Colonic mucosa (tissue), 4 donors: ENCODE data around the gene ITGA1. TPM values are rescaled to one million over a fixed set of nuclear protein-coding genes. Genes with fewer than 3 reads are reported as not detected.

Source experiments
- DNase-seq: peaks from one replicate; pipeline ENCODE4 v3.0.0-alpha.2; 2020
- H3K27ac ChIP-seq: fragments of 200-600 bp; one replicate; pipeline ENCODE4 v1.8.0; 2021
- H3K27me3 ChIP-seq: fragments of 200-600 bp; one replicate; pipeline ENCODE4 v1.8.0; 2021
- H3K36me3 ChIP-seq: fragments of 200-600 bp; one replicate; pipeline ENCODE4 v1.8.0; 2021
- H3K4me1 ChIP-seq: fragments of 200-600 bp; one replicate; pipeline ENCODE4 v1.8.0; 2021; ENCODE audit warnings: mild to moderate bottlenecking
- H3K4me3 ChIP-seq: fragments of 200-600 bp; one replicate; pipeline ENCODE4 v1.8.0; 2021
- H3K9ac ChIP-seq, 2 donors: one replicate each; pipeline ENCODE4 v1.7.0; 2013; ENCODE audit warnings: control low read depth in 2 of 2, low read depth in 2 of 2, low read length in 2 of 2
- H3K9me3 ChIP-seq: fragments of 200-600 bp; one replicate; pipeline ENCODE4 v1.8.0; 2021
- CTCF ChIP-seq: fragments of 200-600 bp; IDR thresholded peaks from one replicate; pipeline ENCODE4 v1.8.0; 2022; ENCODE audit warnings: antibody characterized with exemption, mild to moderate bottlenecking
- intact Hi-C: fragments of 100-400 bp; cut with DNase I; formaldehyde crosslinking; loops from one replicate; pipeline ENCODE4 v1.14.1; 2022
- total RNA-seq, 2 donors: library from RNA; stranded (reverse); fragmentation: NEBNext Ultra II Directional in 1 of 2; extraction: Animal tissue kit (Norgen Biotek cat#: 25700) in 1 of 2; gene quantifications; one replicate each; pipeline ENCODE4 v1.2.1, GENCODE V29; 2021
- donor health status: healthy.
- donor health status: DM: no; HTN: no; CAD: no.
- donor health status: DM: no; HTN: no; CAD: no.

ITGA1 gene
- total RNA-seq, 2 donors from 2014 or later, result 19.2 to 52.5 TPM

DNA sequence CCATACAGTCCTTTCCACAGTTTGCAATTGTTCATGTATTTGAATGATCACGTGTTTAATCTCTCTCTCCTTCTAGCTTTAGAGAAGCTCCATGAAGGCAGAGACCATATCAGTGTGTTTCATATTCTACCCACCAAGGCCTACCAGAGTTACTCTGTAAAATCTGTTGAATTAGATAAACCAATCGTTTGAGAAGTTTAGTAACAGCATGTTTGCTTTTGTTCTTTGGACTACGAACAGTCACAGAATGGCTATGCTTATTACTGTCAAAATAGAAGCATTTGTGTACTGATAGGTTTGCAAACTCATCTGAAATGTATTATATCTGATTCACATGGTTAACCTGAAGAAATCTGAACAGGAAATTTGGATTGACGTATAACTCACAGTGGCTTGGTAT is 93.8 kb downstream of the ITGA1 start:
- Histone ChIP-seq H3K4me1 (no peaks in the 10 kb centered on the region), H3K27me3 (no peaks in the 10 kb centered on the region), H3K9ac (no peak overlapping the region), H3K9me3 (no peaks in the 10 kb centered on the region), H3K4me3 (no peak overlapping the region), H3K36me3 (no peaks in the 10 kb centered on the region), H3K27ac (no peak overlapping the region)
- intact Hi-C loops, result no loop called here
- DNase-seq, result no peak
- no peak for TF ChIP-seq CTCF

DNA sequence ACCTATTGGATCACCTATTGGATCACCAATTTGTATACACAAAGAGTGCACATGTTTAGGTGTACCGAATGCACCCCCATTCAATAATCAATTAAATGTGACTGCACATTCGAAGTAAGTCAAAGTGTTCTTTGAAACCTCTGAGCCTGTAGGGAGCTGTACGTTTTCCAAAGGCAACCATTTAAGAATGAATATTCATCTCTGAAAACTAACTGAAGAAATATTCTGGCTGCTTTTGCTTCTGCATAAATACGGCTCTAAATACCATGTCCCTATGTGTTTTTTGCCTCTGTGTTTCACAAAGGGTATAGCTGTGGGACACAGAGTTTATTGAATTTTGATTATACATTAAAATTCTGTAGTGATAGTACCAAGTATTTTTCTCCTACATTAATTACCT is 95.4 kb downstream of the ITGA1 start:
- TF ChIP-seq CTCF, result no peak
- Histone ChIP-seq H3K36me3 (no peaks in the 10 kb centered on the region), H3K4me1 (no peaks in the 10 kb centered on the region)

GRCh38 chr5:52884453-52884852 is 96.7 kb downstream of the ITGA1 start:
- no peak overlapping the region for H3K9ac ChIP-seq
- no peak overlapping the region for H3K27ac ChIP-seq
- H3K4me1 ChIP-seq, result no peaks in the 10 kb centered on the region
- no peaks in the 10 kb centered on the region for H3K9me3 ChIP-seq
- H3K27me3 ChIP-seq, result no peaks in the 10 kb centered on the region
- H3K4me3 ChIP-seq, result no peak overlapping the region
- DNase-seq, result no peak
- H3K36me3 ChIP-seq, result no peaks in the 10 kb centered on the region
- TF ChIP-seq CTCF, result no peak
- intact Hi-C loops, result no loop called here

More for the DNA sequence above, 95.4 kb downstream of the ITGA1 start:
- Histone ChIP-seq H3K27me3 (no peaks in the 10 kb centered on the region), H3K27ac (no peak overlapping the region), H3K4me3 (no peak overlapping the region), H3K9ac (no peak overlapping the region), H3K9me3 (no peaks in the 10 kb centered on the region)
- DNase-seq, result no peak
- intact Hi-C loops, result no loop called here

DNA sequence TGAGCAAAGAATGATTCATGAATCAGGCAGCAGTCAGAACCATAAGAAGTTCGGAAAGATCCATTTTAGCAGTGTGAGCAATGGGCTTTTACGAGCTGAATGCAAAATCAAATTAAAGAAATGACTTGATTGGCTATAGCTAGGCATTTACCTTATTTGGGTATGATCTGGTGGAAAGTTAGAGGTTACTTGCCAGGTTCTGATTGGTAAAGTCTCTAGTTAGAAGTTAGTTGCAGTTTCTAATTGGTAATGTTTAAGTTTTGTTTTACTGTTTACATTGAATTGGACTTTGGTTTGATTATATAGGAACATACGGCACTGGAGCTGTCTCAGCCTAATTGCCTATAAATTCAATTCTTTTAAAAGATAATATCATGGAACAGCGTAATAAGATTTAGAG is 97.9 kb downstream of the ITGA1 start:
- Histone ChIP-seq H3K27me3 (no peaks in the 10 kb centered on the region), H3K36me3 (no peaks in the 10 kb centered on the region), H3K27ac (peak overlapping the region; percentile 53), H3K4me3 (no peak overlapping the region), H3K9ac (no peak overlapping the region), H3K4me1 (no peaks in the 10 kb centered on the region), H3K9me3 (no peaks in the 10 kb centered on the region)
- intact Hi-C loops, result no loop called here
- no peak for TF ChIP-seq CTCF
- no peak for DNase-seq

DNA sequence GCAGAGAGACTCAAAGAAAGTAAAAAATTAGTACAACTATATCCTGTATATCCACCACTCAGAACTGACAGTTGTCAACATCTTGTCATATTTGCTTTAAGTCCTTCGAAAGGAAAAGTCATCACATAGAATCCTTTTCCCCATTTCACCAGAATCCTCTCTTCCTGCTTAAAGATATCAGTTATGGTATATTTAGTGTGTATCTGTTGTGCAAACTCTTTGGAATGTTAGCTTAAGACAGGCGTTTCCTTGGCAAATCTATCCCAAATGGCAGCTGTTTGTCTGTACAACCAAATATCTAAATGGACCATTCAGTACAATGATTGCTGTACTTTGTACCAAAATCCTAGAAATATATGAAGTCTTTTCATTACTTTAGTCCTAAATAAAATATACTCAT is 98.5 kb downstream of the ITGA1 start:
- Histone ChIP-seq H3K9me3 (no peaks in the 10 kb centered on the region), H3K9ac (no peak overlapping the region), H3K36me3 (no peaks in the 10 kb centered on the region), H3K27me3 (no peaks in the 10 kb centered on the region), H3K27ac (peak overlapping the region; percentile 53), H3K4me1 (no peaks in the 10 kb centered on the region), H3K4me3 (no peak overlapping the region)
- no peak for DNase-seq
- intact Hi-C loops, result no loop called here
- no peak for TF ChIP-seq CTCF

DNA sequence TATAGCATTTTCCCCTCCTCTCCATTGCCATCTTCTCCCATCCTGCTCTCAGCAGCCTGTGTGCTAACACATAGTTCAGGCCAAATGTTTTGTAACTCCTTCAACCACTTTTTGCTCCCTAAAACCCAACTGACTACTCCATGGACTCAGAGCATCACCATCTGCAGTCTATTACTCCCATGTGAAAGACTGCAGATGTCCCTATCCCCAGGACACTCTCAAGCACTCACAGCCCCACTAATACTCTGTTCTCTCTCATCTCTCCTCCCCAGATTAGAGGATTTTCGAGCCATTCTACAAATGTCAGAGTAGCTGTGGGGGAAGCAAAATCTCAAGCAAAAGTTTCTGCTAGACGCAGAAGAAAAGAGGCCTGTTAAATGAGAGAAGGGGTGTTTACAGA is 99.3 kb downstream of the ITGA1 start:
- DNase-seq, result no peak
- no peak for TF ChIP-seq CTCF
- no peak overlapping the region for H3K27ac ChIP-seq
- no peaks in the 10 kb centered on the region for H3K27me3 ChIP-seq
- no peak overlapping the region for H3K9ac ChIP-seq
- H3K36me3 ChIP-seq, result no peaks in the 10 kb centered on the region
- no peak overlapping the region for H3K4me3 ChIP-seq
- intact Hi-C loops, result no loop called here
- H3K4me1 ChIP-seq, result no peaks in the 10 kb centered on the region
- no peaks in the 10 kb centered on the region for H3K9me3 ChIP-seq
